ENCODE data around the gene GABRG3.
"Not testable (repeated sequence)": the region's sequence is repeated elsewhere in the genome, so short reads cannot be mapped to it uniquely, and the experiment has no call there.

Gene GABRG3

DNA sequence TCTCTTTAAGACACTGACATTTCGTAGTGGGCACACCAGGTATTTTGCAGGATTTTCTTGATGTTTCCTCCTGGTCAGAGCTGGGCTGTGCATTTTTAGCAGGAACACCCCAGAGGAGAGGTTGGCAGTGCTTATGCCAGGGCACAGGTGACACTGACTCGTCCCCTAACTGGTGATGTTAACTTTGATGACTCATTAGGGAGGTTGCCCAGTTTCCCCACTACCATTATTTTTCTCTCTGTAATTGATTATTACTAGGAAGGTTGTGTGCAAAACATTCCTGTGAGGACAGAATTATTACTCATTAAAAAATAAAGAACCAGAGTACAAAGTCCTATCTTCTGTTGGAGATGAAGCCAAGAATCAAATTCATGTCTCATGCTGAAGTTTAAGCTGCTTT lies 394.5 kb downstream of the GABRG3 start:
- Histone ChIP-seq H3K27me3 (no peaks in the 10 kb centered on the region), H3K9me3 (no peaks in the 10 kb centered on the region), H3K36me3 (no peaks in the 10 kb centered on the region), H3K4me3 (ENCODE audit: low read depth, low read length) (no peak overlapping the region), H3K4me1 (peaks cover 5% of the 10 kb centered on the region)
- no peak for TF ChIP-seq CTCF (IDR thresholded peaks at IDR 0.05; ENCODE audit: low read depth, low read length)
- DNase-seq, result no peak

DNA sequence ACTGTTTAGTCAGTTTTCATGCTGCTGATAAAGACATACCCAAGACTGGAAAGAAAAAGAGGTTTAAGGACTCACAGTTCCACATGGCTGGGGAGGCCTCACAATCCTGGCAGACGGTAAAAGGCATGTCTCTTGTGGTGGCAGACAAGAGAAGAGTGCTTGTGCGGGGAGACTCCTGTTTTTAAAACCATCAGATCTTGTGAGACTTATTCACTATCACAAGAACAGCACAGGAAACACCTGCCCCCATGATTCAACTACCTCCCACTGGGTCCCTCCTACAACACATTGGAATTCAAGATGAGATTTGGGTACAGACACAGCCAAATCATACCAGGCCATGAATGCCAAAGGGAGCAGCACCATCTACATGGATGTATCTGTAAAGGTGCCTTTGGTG lies 406.4 kb downstream of the GABRG3 start:
- DNase-seq; H3K27me3 ChIP-seq; H3K4me1 ChIP-seq; H3K9me3 ChIP-seq; H3K36me3 ChIP-seq; H3K4me3 ChIP-seq (ENCODE audit: low read depth, low read length): not testable (repeated sequence)

DNA sequence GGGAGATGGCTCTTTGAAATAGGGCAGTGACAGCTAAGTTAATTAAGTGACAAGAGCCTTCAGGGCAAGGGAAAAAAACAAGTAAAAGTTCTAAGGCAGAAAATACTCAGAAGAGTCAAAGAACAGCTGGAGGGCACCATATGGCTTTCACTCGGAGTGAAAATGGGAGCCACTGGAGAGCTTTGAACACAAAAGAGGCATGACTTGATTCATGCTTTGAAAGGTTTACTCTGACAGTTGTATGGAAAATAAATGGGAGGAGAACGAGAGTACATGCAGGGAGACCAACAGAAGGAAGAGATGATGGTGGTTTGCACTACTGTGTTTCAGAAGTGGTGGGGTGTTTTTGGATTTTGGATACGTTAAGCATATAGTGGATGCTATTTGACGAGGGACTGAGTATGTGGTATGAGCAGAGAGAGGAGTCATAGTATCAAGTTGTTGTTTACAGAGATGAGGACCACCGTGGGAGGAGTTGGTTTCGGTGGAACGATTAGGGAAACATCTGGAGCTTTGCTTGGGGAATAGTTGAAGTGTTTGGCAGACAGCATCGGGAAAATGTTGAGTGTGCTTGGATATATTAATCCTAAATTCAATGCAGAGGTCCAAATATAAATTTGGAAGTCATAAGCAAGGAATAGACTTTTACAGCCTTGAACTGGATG lies 411.5 kb downstream of the GABRG3 start:
- H3K36me3 ChIP-seq, result no peaks in the 10 kb centered on the region
- no peaks in the 10 kb centered on the region for H3K27me3 ChIP-seq
- H3K4me1 ChIP-seq, result peaks cover 9% of the 10 kb centered on the region
- DNase-seq, result no peak
- no peaks in the 10 kb centered on the region; the same call in 1 of the 2 replicates for H3K9me3 ChIP-seq
- H3K4me3 ChIP-seq (ENCODE audit: low read depth, low read length), result no peak overlapping the region
- no peak for TF ChIP-seq CTCF (IDR thresholded peaks at IDR 0.05; ENCODE audit: low read depth, low read length)

- no peak for DNase-seq
- Histone ChIP-seq H3K4me1 (peaks cover 9% of the 10 kb centered on the region), H3K27me3 (no peaks in the 10 kb centered on the region), H3K36me3 (no peaks in the 10 kb centered on the region), H3K9me3 (no peaks in the 10 kb centered on the region; the same call in 1 of the 2 replicates), H3K4me3 (ENCODE audit: low read depth, low read length) (no peak overlapping the region)
- no peak for TF ChIP-seq CTCF (IDR thresholded peaks at IDR 0.05; ENCODE audit: low read depth, low read length)
Measured at GRCh38 chr15:27383726-27384125, 412.7 kb downstream of the GABRG3 start.

- H3K4me1 ChIP-seq, result no peaks in the 10 kb centered on the region
- H3K4me3 ChIP-seq (ENCODE audit: low read depth, low read length), result no peak overlapping the region
- H3K36me3 ChIP-seq, result no peaks in the 10 kb centered on the region
- no peaks in the 10 kb centered on the region for H3K9me3 ChIP-seq
- TF ChIP-seq CTCF (IDR thresholded peaks at IDR 0.05; ENCODE audit: low read depth, low read length), result no peak
- no peaks in the 10 kb centered on the region for H3K27me3 ChIP-seq
- DNase-seq, result no peak
Measured at GRCh38 chr15:27392163-27392562, 421.2 kb downstream of the GABRG3 start.

GRCh38 chr15:27396521-27396920 lies 425.5 kb downstream of the GABRG3 start:
- Histone ChIP-seq H3K4me3 (ENCODE audit: low read depth, low read length) (no peak overlapping the region), H3K4me1 (no peaks in the 10 kb centered on the region), H3K27me3 (no peaks in the 10 kb centered on the region), H3K9me3 (no peaks in the 10 kb centered on the region), H3K36me3 (no peaks in the 10 kb centered on the region)
- no peak for DNase-seq
- no peak for TF ChIP-seq CTCF (IDR thresholded peaks at IDR 0.05; ENCODE audit: low read depth, low read length)
